NCI-H2227 (cell line): Measurements from ENCODE around the gene HOXA4.

Experiments
- DNase-seq: peaks from one replicate; lab custom pipeline; 2025; ENCODE audit not compliant: unreplicated experiment; lab: John Stamatoyannopoulos, UW

HOXA4 gene

DNA sequence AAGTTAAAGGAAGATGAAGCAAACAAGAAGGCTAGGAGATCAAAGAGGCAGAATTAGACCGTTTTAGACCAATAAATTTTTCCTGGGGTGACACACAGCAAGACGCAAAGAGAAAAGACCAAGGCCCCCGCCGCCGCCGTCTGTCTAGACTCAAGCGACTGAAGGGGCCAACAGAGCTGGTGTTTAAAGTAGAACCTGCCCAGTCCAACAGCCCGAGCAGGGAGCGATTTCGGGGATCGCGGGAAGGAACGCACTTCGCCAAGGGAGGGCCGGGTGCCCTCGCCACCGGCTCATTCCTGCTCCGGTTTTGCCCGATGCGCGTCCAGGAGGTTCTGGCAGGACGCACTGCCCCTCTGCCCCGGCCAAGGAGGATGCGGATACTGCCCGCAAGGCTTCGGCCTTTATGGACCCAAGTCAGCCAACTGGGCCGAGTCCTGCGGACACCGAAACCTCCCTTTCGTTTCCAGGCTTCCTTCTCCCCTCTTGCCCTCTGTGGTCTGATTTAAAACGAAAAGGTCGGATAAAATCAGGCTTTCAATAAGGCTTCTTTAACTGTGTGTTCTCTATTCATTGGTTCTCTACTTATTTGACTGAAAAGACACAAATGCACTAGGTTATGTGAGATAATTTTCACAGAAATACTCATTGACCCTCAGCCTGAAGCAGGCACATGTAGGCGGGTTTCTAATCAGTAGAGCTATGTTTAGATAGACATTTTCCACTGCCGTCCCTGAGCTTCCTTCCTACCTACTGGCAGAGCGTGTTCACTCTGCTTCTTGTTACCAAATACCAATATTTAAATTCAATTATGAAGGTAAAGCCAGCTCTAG, 28.1 kb upstream of the HOXA4 start:
- DNase-seq = no peak

DNA sequence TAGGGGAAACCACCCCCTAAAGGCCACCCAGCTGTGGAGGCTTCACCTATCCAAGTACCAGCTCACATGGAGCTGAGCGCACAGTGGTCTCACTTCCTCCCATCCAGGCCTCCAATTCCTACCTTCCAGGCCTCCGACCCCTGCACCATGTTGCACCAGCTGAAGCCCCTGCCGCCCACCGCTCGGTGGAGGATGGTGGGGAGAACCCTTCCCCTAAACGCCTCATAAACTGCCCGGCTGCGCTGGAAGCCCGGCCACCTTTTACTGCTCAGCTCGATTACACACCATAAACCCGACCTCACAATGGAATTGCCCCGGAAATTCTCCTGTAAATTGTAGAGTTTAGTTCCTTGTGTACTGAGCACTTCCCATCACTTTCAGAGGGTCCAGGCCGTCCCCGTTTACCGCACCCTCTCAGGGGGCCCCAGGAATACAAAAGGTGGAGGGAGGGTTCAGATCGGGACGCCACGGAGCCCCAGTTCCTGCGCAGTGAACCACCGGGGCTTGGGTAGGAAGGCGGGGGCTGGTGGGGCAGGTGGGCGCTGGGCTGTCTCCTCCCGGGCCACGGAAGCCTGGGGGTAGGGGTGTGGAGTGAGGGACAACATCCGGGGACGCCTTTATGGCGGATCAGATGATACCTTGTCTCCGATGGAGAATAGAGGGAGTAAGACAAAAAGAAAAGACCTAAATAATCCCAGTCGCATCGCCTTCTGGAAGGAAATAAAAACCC, 27.3 kb upstream of the HOXA4 start:
- DNase-seq = no peak

DNA sequence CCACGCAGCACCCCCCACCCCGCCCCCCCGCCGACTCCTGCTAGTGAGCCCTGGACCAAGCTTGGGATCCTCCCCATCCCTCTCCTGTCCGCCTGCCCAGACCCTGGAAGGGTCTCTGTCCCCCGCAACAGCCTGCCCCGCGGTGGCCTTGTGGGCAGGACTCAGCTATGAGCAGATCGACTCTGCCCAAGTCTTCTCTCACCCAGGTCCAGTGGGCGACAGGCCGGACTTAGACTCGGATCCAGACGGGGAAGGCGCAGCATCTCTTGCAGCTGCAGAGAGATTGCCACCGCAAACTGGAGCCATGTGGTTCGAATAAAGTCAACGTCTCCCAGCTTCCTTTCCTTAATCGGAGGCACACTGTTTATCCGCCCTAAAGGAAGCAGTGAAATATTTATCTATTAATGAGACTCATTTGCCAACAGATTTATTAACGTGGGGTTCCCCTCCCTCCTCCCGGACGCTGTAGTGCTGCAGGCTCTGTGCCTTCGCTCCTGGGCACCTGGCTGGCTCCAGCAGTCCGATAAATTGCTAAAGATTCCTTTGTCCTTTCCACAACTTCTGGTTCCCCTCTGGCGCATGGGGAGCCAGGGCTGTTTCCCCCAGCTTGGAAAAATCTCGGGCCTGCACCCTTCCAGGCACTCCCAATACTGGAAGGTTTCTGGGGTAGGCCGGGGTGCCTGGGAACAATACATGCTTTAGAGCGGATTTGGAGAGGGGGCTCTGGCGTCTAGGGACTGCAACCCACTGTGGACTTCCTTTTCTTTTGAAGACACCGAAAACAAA, 26.6 kb upstream of the HOXA4 start:
- DNase-seq = peak; percentile 21

DNA sequence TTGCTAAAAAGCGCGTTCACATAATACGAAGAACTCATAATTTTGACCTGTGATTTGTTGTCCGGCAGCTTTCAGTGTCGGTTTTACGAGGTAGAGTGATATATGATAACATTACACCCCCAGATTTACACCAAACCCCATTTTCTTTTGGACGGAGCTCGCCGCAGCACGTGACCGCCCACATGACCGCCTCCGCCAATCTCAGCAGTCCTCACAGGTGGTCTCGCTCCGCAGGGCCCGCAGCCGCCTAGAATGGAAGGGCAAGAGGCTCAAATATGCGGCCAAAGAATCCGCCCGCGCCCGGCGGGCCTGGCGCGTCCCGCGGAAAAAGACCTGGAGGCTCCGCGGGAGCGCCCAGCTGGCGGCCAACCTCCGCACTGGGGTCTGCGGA, 25.9 kb upstream of the HOXA4 start, which contains the start of gene HOXA7:
TSS of gene HOXA7 (minus strand) at position 168 of the 391 bp plus-strand sequence. CDS start at position 38, 130 bp downstream.
- DNase-seq = peak; percentile 78

DNA sequence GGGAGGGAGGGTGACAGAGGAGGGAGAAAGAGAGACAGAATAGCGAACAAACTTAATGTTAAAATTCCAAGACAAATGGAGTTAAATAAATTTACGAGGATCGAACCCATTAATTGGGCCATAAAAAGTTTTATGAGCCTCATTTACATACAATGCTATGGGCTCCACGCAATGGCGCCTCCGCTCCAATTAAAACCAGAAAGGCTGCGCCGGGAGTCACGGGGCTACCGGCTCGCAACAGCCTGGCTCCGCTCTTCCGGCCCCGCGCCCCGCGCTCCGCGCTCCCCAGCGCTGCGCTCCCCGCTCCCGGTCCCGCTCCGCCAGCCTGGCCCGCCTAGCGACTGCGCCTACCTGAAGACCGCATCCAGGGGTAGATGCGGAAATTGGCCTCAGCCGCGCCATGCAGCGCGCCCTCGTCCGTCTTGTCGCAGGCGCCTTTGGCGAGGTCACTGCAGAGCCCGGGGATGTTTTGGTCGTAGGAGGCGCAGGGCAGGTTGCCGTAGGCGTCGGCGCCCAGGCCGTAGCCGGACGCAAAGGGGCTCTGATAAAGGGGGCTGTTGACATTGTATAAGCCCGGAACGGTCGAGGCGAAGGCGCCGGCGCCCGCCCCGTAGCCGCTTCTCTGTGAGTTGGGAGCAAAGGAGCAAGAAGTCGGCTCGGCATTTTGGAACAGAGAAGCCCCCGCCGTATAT, 25.4 kb upstream of the HOXA4 start:
- DNase-seq = peak; percentile 43

DNA sequence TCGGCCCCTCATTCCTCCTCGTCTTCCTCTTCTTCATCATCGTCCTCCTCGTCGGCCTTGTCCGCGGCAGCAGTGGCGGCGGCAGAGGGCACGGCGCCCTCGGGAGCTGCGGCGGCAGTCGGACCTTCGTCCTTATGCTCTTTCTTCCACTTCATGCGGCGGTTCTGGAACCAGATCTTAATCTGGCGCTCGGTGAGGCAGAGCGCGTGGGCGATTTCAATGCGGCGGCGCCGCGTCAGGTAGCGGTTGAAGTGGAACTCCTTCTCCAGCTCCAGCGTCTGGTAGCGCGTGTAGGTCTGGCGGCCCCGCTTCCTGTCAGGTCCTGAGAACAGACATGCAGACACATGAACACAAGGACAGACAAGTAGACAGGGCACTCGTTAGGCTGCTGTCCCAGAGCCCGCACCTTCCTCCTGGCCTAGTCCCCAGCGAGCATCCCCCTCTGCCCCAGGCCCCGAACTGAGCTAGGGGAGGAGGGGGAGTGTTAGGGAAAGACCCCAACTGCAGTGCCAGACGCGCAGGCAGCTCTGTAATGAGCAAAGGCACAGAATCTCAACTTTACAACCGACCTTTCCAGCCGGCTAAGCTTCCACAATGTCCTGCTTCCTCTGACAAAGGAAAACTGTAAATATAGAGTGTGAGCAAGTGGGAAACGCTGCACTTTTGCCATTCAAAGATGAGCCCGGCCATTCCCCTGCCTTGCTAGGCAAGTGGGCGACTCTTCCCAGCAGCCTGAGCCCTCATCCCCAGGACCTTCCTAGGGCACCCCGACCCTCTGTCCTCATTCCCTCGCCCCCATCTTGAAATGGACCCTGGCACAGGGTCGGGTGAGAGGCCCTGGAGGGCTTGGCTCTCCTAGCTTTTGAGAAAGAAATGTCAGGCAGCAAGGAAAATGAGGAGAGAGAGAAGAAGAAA, 24.6 kb upstream of the HOXA4 start:
- DNase-seq = no peak

DNA sequence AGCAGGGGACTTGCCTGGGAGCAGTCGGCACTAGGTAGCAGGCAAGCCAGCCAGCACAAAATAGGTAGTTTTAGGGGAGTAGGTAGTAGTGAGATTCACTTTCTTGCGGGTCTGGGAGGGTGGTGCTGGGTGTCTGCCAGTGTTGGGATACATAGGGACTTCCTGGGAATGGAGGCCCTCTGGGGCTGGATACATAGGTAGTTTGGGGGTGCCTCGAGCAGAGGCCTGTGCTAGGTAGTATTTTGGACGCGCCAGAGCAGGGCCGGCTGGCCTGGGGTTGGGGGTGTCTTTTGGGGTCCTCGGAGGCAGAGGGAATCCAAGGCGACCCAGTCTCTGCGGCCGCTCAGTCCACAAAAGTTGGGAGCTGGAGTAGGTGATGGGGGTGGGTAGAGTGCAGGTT, 23.8 kb upstream of the HOXA4 start:
- no peak for DNase-seq

DNA sequence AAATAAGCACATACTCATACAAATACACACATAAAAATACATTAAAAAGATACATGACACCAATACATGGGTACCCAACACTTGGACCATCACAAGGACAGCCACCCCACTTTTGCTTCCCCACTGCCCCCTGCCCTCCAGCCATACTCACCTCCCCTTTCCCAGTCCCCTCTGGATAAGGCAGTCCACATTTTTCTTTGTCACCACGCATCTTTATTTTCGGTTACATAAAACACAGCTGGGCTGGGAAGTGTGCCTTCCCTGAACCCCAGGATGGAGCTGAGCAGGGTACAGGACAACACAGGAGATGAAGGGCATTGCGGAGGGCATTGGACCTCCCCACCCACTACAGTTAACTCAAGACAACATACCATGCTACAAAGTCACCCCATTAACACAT, 23.0 kb upstream of the HOXA4 start:
- no peak for DNase-seq

DNA sequence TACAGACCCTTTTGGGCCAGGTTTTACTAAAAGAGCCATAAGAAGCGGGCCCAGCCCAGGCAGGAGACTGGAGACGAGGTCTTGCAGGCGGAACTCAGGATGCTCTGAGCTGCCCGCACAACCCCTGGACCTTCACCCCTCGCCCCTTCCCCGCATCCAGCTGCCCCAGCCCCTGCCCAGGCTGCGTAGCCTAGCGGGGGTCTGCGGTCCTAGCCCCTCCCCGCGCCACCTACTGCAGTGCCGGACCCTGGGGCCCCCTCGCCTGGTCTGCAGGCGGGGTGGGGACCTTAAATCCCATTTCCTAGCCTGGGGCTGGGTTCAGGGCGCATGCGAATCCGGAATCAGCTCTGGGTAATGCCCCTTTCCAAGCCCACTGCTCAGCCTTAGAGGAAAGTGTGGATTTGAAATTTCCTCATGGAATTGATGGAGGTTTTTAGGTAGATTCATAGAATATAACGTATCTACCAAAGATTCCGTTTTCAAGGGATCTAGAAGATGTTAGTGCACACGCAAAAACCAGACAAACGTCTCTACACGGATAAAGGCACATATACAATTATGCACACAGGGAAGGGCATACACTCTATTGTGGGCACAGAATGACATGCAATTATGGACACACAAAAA, 22.4 kb upstream of the HOXA4 start:
- no peak for DNase-seq

DNA sequence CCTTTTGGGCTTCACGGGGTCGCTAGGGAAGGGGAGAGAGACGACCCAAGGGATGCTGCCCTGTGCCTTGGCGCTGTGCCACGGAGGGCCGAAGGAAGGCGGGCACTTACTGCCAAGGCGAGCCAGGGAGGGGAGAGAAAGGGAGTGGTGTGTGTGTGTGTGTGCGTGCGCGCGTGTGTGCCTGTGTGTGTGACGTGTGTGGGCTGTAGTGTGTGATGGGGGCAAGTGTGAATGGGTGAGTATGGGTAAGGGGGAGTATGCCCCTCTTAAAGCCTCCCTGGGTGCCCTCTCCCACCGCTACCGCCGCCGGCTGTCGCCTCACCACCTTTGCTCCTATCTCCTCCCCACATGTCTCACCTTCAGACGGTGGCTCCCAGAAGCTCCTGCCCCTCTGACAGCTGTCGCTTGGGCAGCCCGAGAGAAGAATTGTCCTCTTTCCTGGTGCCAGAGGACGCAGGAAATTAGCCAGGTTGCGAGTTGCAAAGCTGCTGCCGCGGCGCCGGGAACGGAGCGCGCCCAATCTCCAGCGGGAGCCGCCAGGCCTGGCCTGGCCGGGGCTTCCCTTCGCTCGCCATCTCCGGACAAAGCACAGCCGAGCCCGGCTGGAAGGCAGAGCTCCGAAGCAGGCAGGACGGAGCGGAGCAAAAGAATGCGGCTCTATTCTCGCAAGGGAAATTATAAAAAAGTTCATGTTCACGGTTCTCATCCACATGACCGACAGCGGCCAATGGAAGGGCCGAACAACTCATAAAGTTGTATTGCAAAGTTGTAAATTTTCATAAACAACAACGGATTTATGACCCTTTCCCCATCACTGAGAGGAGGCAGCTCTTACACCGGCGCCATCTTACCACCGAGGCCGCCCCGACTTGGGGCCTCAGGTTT, 21.6 kb upstream of the HOXA4 start, which contains the start of gene HOXA3:
TSS of gene HOXA3 (minus strand) at position 653 of the 885 bp plus-strand sequence. CDS start 41,943 bp downstream, outside the sequence.
- DNase-seq = peak; percentile 10

DNA sequence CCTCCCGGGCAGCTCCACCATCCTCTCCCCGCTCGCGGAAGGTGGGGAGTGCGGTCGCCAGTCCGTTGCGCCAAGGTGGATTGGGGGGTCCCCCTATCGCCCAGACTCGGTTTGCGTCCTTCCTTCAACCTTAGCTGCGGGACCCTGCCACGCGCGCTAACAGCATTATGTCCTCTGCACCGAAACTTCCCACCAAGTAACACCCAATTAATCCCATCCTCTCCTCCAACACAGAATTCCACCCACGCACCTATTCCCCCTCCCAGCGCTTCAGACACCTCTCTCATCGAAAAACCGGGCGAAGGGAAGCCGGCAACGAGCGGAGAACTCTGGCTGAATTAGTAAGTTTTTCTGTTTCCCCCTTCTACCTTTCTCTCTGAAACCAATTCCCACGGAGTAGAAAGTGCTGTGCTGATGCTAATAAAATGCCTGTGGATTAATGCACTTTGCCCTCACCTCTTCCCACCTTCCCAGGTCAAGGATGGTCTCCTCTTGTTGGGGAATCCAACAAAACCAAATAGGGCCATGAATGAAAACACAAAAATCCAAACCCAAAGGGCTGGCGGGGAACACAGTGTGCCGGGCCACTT, 20.9 kb upstream of the HOXA4 start:
- DNase-seq = no peak

DNA sequence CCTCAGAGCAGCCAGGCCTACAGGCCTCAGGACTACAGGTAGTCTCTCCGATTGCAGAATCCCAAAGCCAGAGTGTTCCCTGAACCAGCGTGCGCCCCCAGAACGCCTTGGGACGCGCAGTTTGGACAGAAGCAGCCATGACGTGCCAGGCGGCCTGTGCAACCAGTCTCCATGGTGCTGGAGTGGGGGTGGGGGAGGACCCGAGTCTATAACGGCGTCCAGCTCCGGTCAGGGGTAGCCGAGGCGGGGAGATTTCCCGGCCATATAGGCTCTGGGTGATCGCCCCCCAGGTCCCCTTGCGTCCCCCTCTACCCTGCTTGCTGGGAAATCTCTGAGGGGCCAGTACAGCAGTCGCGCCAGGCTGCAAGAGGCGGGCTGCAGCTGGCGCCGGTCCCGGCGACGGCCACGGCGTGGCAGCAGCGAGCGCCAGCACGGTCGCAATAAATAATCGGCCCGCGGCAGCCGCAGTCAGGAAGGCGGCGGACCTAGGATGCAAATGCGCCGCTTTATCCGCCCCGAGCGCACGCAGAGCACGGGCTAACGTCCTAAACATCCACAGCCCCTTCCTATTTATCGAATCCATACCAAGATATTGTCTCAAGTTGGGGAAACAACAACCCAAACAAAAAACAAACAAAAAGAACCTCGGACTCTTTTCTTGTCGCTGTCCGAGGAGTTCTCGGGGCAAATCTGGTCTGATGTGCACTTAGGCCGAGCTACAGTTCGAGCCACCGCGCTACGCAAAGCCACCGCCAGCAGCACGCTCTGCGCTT, 20.2 kb upstream of the HOXA4 start:
- peak; percentile 81 for DNase-seq

DNA sequence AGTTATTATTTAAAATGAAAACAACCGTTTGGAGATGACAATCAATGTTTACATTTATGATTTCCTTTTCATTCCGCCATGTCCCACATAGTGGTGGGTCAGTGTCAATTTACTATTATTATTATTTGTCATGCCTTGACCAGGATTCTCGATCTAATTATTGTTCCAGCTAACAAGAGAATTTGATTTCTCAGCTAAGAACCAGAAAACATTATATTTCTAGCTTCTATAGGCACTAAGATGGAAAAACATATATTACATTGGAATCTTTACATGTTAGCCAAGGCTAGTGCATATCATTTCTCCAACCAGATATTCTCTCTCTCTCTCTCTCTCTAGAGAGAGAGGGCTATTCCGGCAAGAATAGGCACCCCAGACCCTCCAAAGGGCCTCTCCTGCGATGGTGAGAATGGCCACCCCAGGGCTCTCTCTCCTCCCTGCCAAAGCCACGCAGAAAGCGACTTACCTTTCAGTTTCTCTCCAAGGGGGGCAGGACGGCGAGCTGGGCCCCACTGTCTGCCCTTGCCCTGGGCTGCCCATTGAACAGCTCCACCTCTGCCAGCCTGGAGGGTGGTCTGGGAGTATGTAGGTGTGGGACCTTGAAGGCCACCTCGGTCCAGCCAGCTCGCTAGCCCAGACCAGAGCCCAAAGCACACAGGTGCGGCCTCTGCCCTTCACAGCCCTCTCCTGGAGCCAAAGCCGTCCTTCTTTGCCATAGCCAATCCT, 19.4 kb upstream of the HOXA4 start:
- no peak for DNase-seq

DNA sequence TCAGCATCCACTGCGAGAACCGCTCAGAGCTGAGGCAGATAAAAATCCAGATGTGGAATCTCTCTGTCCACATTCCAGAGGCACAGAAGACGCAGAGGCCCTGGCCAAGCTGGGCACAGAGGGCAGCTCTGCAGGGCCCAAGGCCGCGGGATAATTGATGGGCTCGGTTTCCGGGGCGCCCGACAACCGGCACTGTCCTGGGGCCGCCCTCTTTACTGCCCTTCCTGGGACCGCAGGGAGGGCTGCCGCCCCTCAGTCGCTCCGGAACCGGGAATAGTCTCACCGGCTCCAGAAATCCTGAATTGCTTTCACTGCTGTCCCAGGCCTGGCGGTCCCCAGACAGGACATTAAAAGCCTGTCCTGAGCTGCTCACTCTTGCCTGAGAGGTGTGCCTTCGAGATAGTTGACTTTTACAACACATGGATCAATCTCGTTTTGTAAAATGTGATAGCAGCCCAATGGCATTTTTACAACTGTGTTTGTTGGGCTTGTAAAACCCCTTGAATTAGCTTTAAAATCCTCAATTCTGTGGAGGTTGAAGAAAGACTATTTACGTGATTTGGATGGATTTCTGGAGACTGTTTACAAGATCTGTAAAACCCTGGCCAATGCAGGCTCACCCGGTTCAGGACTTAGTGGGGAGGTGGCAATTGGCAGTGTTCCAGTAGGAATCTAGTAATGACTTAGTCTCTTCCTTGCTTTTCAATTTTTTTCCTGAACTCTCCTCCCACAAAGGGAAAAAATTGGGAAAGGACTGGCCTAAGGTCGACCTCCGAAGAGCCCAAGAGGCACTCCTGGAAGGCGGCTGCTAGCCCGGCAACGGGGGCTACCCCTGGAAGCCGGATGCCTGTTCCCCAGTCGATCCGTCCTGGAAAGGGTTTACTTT, 18.4 kb upstream of the HOXA4 start:
- no peak for DNase-seq

DNA sequence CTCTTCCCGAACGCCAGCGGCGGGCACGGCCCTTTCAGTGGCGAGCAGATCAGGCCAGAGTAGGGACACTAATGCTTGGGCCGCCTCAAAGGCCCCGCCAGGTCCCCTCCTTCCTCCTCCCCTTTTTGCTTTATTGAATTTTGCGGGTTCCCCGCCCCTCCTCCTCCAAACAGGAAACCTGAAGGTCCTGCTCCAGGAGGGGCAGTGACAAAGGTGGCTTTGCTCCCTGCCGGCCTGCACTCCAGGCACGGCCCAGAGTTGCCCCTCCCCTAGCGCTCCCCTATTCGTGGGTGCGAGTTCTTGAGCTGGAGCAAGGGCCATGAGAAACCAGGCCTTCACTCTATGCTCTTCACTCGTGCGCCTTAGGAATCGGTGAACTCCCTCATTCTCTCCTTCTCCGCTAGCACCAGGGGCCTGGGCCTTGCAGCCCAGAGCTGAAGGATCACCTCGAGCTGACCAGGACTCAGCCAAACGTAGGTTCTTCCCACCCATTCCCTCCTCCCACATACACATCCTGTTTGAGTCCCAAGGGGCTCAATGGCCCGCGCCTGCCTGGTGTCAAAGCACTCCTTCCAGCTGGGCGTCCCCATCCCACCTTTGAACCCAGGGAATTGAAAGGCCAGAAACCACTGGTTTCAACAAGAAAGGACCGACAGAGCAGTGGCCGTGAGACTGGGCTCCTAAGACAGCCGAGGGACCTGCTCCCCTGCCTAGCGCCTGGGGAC, 17.6 kb upstream of the HOXA4 start:
- no peak for DNase-seq
